NCI-H128 (cell line): ENCODE data around the gene FES.

Experiments used
- DNase-seq: peaks from one replicate; lab custom pipeline; 2025; ENCODE audit not compliant: unreplicated experiment; lab: John Stamatoyannopoulos, UW

Gene FES

GRCh38 chr15:90875549-90875981 is 8.7 kb upstream of the FES start:
- DNase-seq = no peak

- no peak for DNase-seq
Measured at GRCh38 chr15:90876046-90876445, 8.3 kb upstream of the FES start.

- no peak for DNase-seq
Measured at GRCh38 chr15:90876512-90877170, 7.7 kb upstream of the FES start.

- no peak for DNase-seq
Measured at GRCh38 chr15:90877315-90877714, 7.0 kb upstream of the FES start.

- no peak for DNase-seq
Measured at GRCh38 chr15:90877996-90878395, 6.3 kb upstream of the FES start.

- no peak for DNase-seq
Measured at GRCh38 chr15:90878660-90879059, 5.6 kb upstream of the FES start.

- no peak for DNase-seq
Measured at GRCh38 chr15:90879730-90880366, 4.5 kb upstream of the FES start.

GRCh38 chr15:90880381-90881145 is 3.7 kb upstream of the FES start:
- DNase-seq = no peak

- DNase-seq = no peak
Measured at GRCh38 chr15:90881181-90881977, 2.9 kb upstream of the FES start.

GRCh38 chr15:90881978-90882721 is 2.2 kb upstream of the FES start:
- no peak for DNase-seq

- no peak for DNase-seq
Measured at GRCh38 chr15:90882781-90883525, 1.4 kb upstream of the FES start.

GRCh38 chr15:90883526-90883975 is 753 bp upstream of the FES start:
- no peak for DNase-seq

- no peak for DNase-seq
Measured at GRCh38 chr15:90884719-90885431, 571 bp downstream of the FES start.

- DNase-seq = no peak
Measured at GRCh38 chr15:90885432-90886290, 1.4 kb downstream of the FES start.

- DNase-seq = no peak
Measured at GRCh38 chr15:90886291-90886614, 1.9 kb downstream of the FES start.

- no peak for DNase-seq
Measured at GRCh38 chr15:90887037-90887481, 2.8 kb downstream of the FES start.

- no peak for DNase-seq
Measured at GRCh38 chr15:90889313-90889730, 5.0 kb downstream of the FES start.

GRCh38 chr15:90889736-90890456 is 5.6 kb downstream of the FES start:
- DNase-seq = no peak
